Parathyroid adenoma (tissue), 2 donors: Measurements from ENCODE around the gene NAV2.

ENCODE experiments used
- H2AFZ ChIP-seq: fragments of 300-600 bp; sonication (generic); one replicate; pipeline ENCODE4 v1.7.0; 2017; ENCODE audit warnings: antibody characterized with exemption, mild to moderate bottlenecking
- H3K27ac ChIP-seq: fragments of 300-600 bp; sonication (generic); one replicate; pipeline ENCODE4 v1.7.0; 2017
- H3K27me3 ChIP-seq: fragments of 300-600 bp; sonication (generic); one replicate; pipeline ENCODE4 v1.7.0; 2017; ENCODE audit warnings: low read length; ENCODE audit not compliant: control insufficient read depth, insufficient read depth
- H3K36me3 ChIP-seq: fragments of 300-600 bp; sonication (generic); one replicate; pipeline ENCODE4 v1.7.0; 2017; ENCODE audit warnings: low read length; ENCODE audit not compliant: control insufficient read depth, insufficient read depth
- H3K4me1 ChIP-seq: fragments of 300-600 bp; sonication (generic); one replicate; pipeline ENCODE4 v1.7.0; 2017; ENCODE audit warnings: control low read depth
- H3K4me2 ChIP-seq: fragments of 300-600 bp; sonication (generic); one replicate; pipeline ENCODE4 v1.7.0; 2017; ENCODE audit warnings: low read length
- H3K4me3 ChIP-seq: fragments of 300-600 bp; sonication (generic); one replicate; pipeline ENCODE4 v1.7.0; 2017; ENCODE audit warnings: low read depth, low read length
- H3K79me2 ChIP-seq: fragments of 300-600 bp; sonication (generic); one replicate; pipeline ENCODE4 v1.7.0; 2017; ENCODE audit warnings: control low read depth
- H3K9ac ChIP-seq: fragments of 300-600 bp; sonication (generic); one replicate; pipeline ENCODE4 v1.7.0; 2017; ENCODE audit warnings: mild to moderate bottlenecking
- H3K9me3 ChIP-seq: fragments of 300-600 bp; sonication (generic); one replicate; pipeline ENCODE4 v1.7.0; 2017; ENCODE audit warnings: low read length; ENCODE audit not compliant: control insufficient read depth
- CTCF ChIP-seq: fragments of 300-600 bp; sonication (generic); IDR thresholded peaks from one replicate; pipeline ENCODE4 v1.7.0; 2017; ENCODE audit warnings: antibody characterized with exemption, mild to moderate bottlenecking
- donor health status: primary hyperparathyroidism.

NAV2 gene

GRCh38 chr11:19725379-19726079, 12.9 kb downstream of the NAV2 start:
- Histone ChIP-seq H3K4me2 (no peak overlapping the region), H3K9ac (no peak overlapping the region), H3K9me3 (no peaks in the 10 kb centered on the region), H3K36me3 (no peaks in the 10 kb centered on the region), H3K27me3 (no peaks in the 10 kb centered on the region), H2AFZ (no peak overlapping the region), H3K4me3 (no peak overlapping the region), H3K4me1 (no peaks in the 10 kb centered on the region), H3K79me2 (no peaks in the 10 kb centered on the region), H3K27ac (no peak overlapping the region)
- no peak for TF ChIP-seq CTCF

- no peaks in the 10 kb centered on the region for H3K27me3 ChIP-seq
- no peak for TF ChIP-seq CTCF
- no peak overlapping the region for H3K4me2 ChIP-seq
- H3K36me3 ChIP-seq = no peaks in the 10 kb centered on the region
- H3K27ac ChIP-seq = no peak overlapping the region
- H2AFZ ChIP-seq = no peak overlapping the region
- H3K9me3 ChIP-seq = no peaks in the 10 kb centered on the region
- H3K4me1 ChIP-seq = no peaks in the 10 kb centered on the region
- H3K4me3 ChIP-seq = no peak overlapping the region
- no peaks in the 10 kb centered on the region for H3K79me2 ChIP-seq
- H3K9ac ChIP-seq = no peak overlapping the region
These were observed 14.6 kb downstream of the NAV2 start for GRCh38 chr11:19727246-19727645.

GRCh38 chr11:19728436-19728835, 15.8 kb downstream of the NAV2 start:
- Histone ChIP-seq H3K4me1 (no peaks in the 10 kb centered on the region), H3K79me2 (no peaks in the 10 kb centered on the region), H3K36me3 (no peaks in the 10 kb centered on the region), H2AFZ (no peak overlapping the region), H3K9ac (no peak overlapping the region), H3K4me2 (no peak overlapping the region), H3K27me3 (no peaks in the 10 kb centered on the region), H3K4me3 (no peak overlapping the region), H3K9me3 (no peaks in the 10 kb centered on the region), H3K27ac (no peak overlapping the region)
- TF ChIP-seq CTCF = no peak

GRCh38 chr11:19729141-19729540, 16.5 kb downstream of the NAV2 start:
- Histone ChIP-seq H3K79me2 (no peaks in the 10 kb centered on the region), H2AFZ (no peak overlapping the region), H3K27ac (no peak overlapping the region), H3K4me3 (no peak overlapping the region), H3K4me2 (no peak overlapping the region), H3K9ac (no peak overlapping the region), H3K4me1 (no peaks in the 10 kb centered on the region), H3K27me3 (no peaks in the 10 kb centered on the region), H3K9me3 (no peaks in the 10 kb centered on the region), H3K36me3 (no peaks in the 10 kb centered on the region)
- TF ChIP-seq CTCF = no peak

GRCh38 chr11:19730373-19730772, 17.7 kb downstream of the NAV2 start:
- no peak overlapping the region for H2AFZ ChIP-seq
- no peak overlapping the region for H3K27ac ChIP-seq

More at GRCh38 chr11:19730373-19730772, 17.7 kb downstream of the NAV2 start:
- no peak for TF ChIP-seq CTCF
- Histone ChIP-seq H3K36me3 (no peaks in the 10 kb centered on the region), H3K4me1 (no peaks in the 10 kb centered on the region), H3K9me3 (no peaks in the 10 kb centered on the region), H3K79me2 (no peaks in the 10 kb centered on the region), H3K9ac (no peak overlapping the region), H3K4me2 (no peak overlapping the region), H3K27me3 (no peaks in the 10 kb centered on the region), H3K4me3 (no peak overlapping the region)
